Measurements from ENCODE around the gene RIPK3.

Gene RIPK3

DNA sequence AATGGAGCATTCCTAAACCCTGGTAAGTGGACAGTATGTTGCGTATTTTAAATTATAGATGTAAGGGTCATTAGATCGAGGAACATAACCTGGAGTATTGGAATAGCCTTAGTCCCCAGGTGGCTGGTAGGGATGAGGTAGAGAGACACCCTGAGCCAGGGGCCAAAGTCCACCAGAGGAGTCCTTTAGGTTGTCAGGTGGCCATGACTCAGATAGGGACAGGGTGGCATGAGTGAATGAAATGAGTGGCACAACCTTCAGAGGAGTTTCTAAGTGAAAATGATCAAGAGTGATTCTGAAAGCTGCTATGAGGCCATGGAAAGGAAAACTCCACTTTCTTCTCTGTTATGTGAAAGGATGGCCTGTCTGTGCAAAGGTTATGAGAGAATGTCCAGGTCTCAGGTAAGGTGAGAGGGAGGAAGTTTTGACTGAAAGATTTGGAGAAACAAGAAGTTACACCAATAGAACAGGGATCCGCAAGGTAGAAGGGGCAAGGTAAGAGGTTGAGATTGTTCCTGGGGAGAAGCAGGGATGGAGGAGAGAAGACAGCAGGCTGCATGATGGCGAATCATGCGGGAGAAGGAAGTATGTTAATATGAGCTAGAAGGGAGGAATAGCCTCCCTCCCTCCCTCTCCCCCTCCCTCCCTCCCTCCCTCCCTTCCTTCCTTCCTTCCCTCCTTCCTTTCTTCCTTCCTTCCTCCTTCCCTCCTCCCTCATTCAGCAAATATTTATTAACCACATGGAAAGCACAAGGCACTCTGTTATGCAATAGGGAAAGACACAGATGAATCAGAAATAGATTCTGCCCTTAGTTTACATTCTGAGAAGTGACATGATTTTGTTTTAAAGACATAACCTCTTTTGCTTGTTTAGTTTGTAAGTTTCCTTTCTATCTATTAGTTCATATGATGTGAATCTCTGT is 14.0 kb upstream of the RIPK3 start:
- DNase-seq (ENCODE audit: low spot score), result no peak
- TF ChIP-seq, protein P1, sequence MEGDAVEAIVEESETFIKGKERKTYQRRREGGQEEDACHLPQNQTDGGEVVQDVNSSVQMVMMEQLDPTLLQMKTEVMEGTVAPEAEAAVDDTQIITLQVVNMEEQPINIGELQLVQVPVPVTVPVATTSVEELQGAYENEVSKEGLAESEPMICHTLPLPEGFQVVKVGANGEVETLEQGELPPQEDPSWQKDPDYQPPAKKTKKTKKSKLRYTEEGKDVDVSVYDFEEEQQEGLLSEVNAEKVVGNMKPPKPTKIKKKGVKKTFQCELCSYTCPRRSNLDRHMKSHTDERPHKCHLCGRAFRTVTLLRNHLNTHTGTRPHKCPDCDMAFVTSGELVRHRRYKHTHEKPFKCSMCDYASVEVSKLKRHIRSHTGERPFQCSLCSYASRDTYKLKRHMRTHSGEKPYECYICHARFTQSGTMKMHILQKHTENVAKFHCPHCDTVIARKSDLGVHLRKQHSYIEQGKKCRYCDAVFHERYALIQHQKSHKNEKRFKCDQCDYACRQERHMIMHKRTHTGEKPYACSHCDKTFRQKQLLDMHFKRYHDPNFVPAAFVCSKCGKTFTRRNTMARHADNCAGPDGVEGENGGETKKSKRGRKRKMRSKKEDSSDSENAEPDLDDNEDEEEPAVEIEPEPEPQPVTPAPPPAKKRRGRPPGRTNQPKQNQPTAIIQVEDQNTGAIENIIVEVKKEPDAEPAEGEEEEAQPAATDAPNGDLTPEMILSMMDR (IDR thresholded peaks at IDR 0.05; ENCODE audit: extremely low read depth, missing control alignments), result no peak

DNA sequence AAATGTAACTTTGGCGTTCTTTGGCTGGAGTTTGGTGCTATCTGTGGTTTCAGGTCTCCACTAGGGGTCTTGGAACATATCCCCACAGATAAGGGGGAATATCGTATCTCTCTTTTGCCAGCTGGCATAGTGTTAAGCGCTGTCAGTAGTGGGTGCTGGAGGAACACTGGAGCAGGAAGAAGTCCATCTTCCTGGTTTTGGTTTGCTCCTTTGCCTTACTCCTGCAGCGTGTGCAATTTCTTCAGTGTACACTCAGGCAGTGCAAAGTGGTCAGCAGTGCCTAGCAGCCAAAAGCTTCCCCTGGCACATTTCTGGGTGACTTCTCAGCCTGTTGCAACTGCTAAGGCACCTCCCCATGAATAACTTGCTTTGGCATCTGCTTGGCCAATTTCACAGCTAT is 11.7 kb upstream of the RIPK3 start:
- TF ChIP-seq, protein P1 (IDR thresholded peaks at IDR 0.05; ENCODE audit: extremely low read depth, missing control alignments), result no peak
- DNase-seq (ENCODE audit: low spot score), result no peak

DNA sequence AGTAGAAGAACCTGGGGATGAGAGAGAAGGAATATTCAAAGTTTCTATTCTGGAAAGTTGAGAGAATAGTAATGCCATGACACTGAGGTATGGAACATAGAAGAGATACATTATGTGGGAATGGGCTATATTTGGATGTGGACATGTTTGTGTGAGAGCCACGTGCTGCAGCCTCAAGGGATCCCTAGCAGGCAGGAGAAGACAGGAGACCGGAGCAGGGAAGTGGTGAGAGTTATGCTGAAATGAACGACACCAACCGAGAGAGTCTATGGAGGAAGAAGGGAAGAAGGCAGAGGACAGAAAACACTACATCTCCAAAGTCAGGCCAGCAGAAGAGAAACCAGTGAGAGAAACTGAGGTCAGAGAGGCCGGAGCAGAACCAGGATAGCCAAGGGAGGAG is 10.0 kb upstream of the RIPK3 start:
- TF ChIP-seq, protein P1 (IDR thresholded peaks at IDR 0.05; ENCODE audit: extremely low read depth, missing control alignments), result no peak
- no peak for DNase-seq (ENCODE audit: low spot score)

DNA sequence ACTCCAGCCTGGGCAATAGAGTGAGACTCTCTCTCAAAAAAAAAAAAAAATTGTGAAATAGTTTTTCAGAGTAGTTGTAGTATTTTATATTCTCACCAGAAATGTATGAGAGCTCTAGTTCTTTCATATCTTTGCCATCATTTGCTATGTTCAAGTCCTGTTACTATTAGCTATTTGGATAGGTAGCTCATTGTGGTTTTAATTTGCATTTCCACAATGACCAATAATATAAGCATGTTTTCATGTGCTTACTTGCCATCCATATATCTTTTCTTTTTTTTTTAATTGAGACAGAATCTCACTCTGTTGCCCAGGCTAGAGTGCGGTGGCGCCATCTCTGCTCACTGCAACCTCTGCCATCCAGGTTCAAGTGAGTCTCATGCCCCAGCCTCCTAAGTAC is 8.4 kb upstream of the RIPK3 start:
- DNase-seq (ENCODE audit: low spot score), result no peak
- TF ChIP-seq, protein P1 (IDR thresholded peaks at IDR 0.05; ENCODE audit: extremely low read depth, missing control alignments), result no peak

DNA sequence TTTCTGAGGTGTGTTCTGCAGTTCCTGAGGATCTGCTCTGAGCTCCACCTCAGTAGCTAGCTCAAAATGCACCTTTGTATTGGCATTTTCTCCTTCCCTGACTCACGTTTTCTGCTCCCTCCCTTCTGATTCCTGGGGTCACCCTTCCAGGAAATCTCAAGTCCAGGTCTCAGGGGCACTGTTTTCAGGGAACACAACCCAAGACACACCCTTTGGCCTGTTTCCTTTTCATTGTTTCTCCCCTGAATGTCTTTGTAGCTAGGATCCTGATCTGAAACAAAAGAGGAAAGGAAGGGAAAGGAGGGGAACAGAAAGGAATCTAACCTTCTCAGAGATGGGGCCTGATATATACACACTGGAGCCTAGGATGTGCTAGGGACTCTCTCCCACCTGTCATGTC is 7.3 kb upstream of the RIPK3 start:
- no peak for DNase-seq (ENCODE audit: low spot score)
- TF ChIP-seq, protein P1 (IDR thresholded peaks at IDR 0.05; ENCODE audit: extremely low read depth, missing control alignments), result no peak

DNA sequence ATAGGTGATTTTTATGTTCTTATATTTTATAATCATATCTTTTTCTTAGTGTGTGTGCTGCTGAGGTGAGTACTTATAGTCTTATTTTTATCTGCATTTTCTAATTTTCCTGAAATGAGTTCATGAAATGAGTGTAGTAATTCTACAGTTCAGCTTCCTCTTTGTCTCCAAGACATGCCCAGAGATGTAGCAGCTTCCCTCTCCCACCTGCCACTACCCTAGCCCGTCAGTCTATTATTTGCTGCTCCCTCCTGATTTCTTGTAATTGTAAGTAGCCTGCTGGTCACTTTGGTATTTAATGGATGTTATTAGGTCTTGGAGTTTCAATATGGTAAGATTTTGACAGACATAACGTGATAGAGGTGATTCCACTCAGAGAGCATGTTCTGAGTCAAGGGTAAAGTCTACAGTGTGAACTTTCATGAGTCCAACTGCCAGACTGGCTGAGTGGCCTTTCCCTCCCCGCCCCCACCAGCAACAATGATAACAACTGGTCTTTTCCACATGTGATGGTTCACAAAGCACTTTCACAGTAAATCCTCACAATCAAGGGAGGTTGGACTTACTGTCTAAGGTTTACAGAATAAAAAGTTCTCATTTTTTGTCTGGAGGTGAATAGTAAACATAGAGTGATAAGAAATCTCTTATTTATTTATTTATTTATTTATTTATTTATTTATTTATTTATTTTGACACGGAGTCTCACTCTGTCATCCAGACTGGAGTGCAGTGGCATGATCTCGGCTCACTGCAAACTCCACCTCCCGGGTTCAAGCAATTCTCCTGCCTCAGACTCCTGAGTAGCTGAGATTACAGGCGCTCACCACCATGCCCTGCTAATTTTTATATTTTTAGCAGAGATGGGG is 4.2 kb upstream of the RIPK3 start:
- DNase-seq (ENCODE audit: low spot score), result peak; percentile 7
- TF ChIP-seq, protein P1 (IDR thresholded peaks at IDR 0.05; ENCODE audit: extremely low read depth, missing control alignments), result no peak

DNA sequence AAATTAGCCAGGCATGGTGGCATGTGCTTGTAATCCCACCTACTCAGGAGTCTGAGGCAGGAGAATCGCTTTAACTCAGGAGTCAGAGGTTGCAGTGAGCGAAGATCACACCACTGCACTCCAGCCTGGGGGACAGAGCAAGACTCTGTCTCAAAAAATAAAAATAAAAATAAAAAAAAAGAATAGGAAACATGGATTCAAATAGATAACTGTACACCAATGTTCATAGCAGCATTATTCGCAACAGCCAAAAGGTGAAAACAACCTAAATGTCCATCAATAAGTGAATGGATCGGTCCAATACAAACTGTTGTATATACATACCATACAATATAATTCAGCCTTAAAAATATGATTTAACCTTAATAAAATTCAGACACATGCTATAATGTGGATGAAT is 3.1 kb upstream of the RIPK3 start:
- TF ChIP-seq, protein P1 (IDR thresholded peaks at IDR 0.05; ENCODE audit: extremely low read depth, missing control alignments), result no peak

More for the DNA sequence above, 3.1 kb upstream of the RIPK3 start:
- DNase-seq (ENCODE audit: low spot score), result no peak

Measured in GM20000 (cell line).